DND-41 (cell line): Measurements from ENCODE around the gene ABCA13.

Experiments used
- CTCF ChIP-seq: IDR thresholded peaks from 2 replicates; pipeline ENCODE4 v1.5.1; 2012; ENCODE audit warnings: borderline replicate concordance, low read length, moderate library complexity, mild to moderate bottlenecking; ENCODE audit not compliant: poor library complexity, severe bottlenecking; ENCODE audit errors: extremely low read depth
- EZH2 ChIP-seq: IDR thresholded peaks from 3 replicates; pipeline ENCODE4 v1.6.1; 2012; ENCODE audit warnings: borderline replicate concordance, low read depth, mild to moderate bottlenecking, moderate library complexity, low read length, inconsistent platforms; ENCODE audit not compliant: severe bottlenecking

- TF ChIP-seq CTCF (no peak), EZH2 (no peak)
These were observed 2.6 kb downstream of the ABCA13 start for GRCh38 chr7:48173756-48174382.
